IPS-18c (cell line): ENCODE results near the gene DNAJB13.

Experiments used
- H3K4me3 ChIP-seq: 2 replicates; pipeline ENCODE4 v1.7.0; 2013; ENCODE audit warnings: low read depth, mild to moderate bottlenecking, low read length, moderate library complexity; ENCODE audit not compliant: insufficient read depth
- H3K9me3 ChIP-seq: one replicate; pipeline ENCODE4 v1.6.1; 2013; ENCODE audit warnings: mild to moderate bottlenecking, low read length, moderate library complexity; ENCODE audit not compliant: control insufficient read depth, insufficient read depth

Gene DNAJB13

DNA sequence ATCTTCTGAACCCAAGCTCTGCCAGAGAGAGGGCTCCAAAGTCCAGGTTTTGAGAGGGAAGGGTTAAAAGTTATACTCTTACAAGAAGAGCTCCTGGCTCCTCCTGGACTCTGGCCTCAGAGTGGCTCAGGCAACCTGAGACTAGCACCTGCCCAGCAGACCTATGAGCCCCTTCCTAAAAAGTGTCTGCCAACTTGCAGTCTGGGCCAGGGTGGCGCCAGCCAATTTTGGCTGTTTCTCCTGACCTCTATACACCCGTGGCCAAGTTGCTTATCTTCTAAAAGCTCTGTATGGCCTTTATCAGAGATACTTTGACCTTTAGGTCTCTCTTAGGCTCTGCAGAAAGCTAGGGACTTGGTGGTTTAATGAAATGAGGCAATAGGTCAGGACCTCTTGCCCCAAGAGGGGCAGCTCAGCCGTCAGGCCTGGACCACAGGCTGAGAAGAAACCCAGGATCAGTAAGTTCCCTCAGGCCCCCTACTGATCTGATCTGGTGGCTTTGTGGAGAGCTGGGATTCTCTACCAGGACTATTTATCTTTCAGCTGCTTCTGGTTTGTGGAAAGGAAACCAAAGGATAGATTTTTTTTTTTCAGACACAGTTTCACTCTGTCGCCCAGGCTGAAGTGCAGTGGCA is 68.4 kb downstream of the DNAJB13 start:
- no peak overlapping the region for H3K4me3 ChIP-seq

GRCh38 chr11:74019860-74020259 is 69.0 kb downstream of the DNAJB13 start:
- no peak overlapping the region for H3K4me3 ChIP-seq
- H3K9me3 ChIP-seq, result no peaks in the 10 kb centered on the region

More for the DNA sequence above, 68.4 kb downstream of the DNAJB13 start:
- H3K9me3 ChIP-seq, result no peaks in the 10 kb centered on the region
